Medulla oblongata (tissue), 1 donor: ENCODE results near the gene SEMA6A.
"Not testable (repeated sequence)": the region's sequence is repeated elsewhere in the genome, so short reads cannot be mapped to it uniquely, and the experiment has no call there.

Experiments
- DNase-seq: peaks from one replicate; pipeline ENCODE4 v3.0.0-alpha.2; 2015; ENCODE audit errors: extremely low spot score

The SEMA6A gene

DNA sequence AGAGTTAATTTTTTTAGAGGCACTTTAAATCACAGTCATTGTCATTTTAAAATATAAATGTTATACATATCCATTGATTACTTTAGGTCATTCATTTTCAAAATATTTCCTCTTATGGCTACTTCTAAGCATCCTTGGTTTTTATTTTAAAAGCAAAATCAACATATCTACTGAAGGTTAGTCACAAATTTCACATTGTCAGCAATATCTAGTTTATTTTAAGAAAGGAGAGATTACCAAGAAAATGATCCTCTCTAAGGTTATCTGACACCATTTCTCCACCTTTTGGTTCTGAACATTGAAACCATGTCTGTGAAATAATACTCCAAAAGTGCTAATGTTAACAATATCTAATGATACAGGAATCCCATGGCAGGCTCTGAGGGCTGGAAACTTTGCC is 24.5 kb downstream of the SEMA6A start:
- DNase-seq = no peak

- DNase-seq = no peak
These were observed 27.9 kb downstream of the SEMA6A start for GRCh38 chr5:116546743-116547124.

- DNase-seq = no peak
These were observed 28.4 kb downstream of the SEMA6A start for GRCh38 chr5:116546033-116546742.

DNA sequence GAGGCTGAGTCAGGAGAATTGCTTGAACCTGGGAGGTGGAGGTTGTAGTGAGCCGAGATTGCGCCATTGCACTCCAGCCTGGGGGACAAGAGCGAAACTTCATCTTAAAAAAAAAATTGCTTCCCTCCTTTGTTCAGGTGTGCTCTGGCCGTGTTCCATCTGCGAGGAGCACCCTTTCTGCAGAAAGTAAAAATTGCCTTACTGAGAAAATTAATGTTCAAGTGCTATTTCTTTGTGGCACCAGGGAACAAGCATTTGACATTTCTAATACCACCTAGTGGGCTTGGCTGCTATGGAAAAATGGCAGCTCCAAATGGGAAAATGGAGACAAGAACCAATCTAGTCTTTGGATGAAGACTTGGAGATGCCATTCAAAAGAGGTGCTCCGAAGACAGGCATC is 29.2 kb downstream of the SEMA6A start:
- not testable (repeated sequence) for DNase-seq

DNA sequence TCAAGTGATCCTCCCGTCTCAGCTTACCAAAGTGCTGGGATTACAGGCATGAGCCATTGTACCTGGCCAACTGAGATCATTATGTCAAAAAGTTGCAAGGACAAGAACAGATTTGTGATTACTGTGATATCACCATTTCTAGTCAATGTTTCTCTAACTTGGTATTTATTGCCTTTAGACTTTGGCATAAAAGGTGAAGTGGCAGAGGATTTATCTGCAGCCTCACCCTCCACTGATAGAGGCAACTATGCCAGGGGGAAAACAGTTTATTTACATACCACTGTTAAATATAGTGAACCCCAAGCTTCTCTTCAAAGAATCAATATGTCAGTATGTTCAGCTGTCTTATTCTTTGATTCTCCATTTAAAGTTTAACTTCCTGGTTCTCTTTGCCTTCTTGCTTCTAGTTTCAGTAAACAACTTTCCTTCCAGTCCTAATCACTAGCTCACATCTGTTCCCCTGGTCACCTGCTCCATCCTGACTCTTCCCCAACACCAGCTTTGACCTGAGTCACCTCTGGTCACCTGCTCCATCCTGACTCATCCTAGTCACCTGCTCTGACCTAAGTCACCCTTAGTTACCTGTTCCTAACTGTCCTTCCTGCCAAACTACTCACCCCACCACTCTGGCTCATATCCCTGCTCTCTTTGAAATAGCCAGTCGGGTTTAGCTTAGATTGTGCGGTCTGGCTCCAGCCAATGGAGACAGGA is 29.9 kb downstream of the SEMA6A start:
- no peak for DNase-seq

DNA sequence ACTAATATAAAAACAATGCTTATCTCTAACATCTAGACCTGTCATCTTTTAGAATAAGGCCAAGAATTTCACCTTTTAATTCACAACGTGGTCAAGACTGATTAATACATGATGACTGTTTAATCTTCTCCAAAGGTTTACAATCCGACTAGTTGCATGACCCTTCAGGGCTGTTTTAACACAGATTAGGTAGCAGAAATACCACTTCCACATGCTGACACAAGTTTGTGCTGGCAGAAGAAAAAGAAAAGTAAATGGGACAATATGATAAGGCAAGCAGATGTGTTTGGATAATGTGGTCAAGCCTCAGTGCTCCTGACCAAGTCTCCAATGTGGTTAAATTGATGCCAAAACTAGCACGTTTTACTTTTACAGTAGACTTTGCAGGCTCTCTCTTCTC is 31.1 kb downstream of the SEMA6A start:
- no peak for DNase-seq

DNA sequence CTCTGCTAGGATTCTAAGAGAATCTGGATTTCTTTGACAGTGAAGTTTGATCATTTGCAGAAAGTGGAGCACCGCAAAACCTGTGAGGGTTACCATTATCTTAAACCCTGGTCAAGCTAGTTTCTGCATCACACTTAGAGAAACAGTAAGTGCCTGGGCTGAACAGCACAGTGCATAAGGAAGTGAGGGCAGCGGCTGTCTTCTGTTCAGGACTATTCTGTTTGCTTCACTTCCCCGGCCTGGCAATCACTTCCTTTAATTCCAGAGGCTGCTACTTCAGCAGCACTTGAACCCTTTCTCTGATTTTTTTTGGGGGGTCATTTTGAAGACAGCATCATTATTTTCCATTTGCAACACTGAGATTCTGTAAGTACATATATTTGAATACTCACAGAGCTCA is 32.0 kb downstream of the SEMA6A start:
- DNase-seq = no peak

DNA sequence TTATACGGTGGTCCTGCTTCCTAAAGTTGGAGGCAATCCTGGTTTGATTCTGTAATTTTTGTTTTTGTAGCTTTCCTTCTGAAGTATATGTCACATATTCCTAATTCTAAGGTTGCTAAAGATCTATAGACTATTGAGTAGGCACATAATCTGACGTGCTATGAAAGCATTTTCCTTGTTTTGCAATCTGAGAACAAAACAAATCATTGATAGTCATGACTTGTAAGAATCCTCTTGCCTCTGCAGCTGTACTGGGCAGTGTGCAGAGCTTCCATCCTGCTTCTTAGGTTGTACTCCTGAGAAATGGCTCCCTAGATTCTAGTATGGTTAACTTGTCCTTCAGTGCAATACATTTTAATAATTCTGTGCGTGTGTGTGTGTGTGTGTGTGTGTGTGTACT is 35.4 kb downstream of the SEMA6A start:
- DNase-seq = no peak

GRCh38 chr5:116536316-116537083 is 38.1 kb downstream of the SEMA6A start:
- peak; percentile 83 for DNase-seq

GRCh38 chr5:116534964-116535651 is 39.5 kb downstream of the SEMA6A start:
- DNase-seq = no peak

- no peak for DNase-seq
These were observed 41.7 kb downstream of the SEMA6A start for GRCh38 chr5:116532762-116533525.

GRCh38 chr5:116531635-116532034 is 43.0 kb downstream of the SEMA6A start:
- DNase-seq = no peak

DNA sequence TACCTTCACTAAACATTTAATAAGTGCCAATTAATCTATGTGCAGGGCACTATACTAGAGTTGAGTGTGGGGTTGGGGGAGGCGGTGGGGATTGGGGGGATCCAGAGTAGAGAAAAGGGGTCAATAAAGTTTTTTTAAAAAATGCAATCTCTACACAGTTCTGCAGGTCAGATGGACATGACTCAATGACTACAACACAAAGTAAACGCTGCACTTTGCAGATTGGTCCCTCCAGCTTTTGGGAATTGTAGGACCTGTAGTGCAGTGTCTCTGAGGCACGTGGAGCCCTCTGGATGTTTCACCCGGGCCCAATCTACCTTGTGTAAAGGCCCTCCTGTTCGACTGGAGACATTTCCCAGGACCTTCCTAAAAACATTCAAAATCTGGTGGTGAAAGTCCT is 43.5 kb downstream of the SEMA6A start:
- no peak for DNase-seq

DNA sequence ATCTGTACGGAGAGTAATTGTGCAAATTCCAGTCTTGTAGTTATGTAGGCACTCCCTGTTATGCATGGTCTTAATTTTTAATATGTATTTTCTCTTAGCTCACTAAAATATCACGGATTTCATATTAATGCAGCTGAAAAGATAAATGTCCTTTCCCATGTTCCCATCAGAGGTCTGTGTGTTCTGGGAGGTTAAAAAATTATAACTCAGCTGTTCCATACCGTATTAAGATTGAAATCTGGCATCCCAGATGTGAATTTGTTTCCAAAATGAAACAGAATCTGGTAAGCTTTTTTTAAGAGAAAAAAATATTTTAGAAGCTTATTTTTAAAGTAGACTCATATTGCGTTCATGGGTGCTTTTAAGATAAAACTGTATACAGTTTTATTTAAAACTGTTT is 44.3 kb downstream of the SEMA6A start:
- no peak for DNase-seq

DNA sequence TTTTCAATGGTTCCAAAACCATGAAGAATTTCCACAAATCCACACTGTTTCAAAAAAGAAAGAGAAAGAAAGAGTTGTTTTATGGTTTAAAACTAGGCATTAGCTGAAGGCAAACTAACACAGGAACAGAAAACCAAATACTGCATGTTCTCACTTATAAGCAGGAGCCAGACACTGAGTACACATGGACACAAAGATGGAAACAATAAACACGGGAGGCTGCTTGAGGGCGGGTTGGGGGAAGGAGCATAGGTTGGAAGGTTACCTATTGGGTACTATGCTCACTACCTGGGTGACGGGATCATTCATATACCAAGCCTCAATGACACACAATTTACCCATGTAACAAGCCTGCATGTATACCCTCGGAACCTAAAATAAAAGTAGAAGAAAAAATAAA is 45.0 kb downstream of the SEMA6A start:
- no peak for DNase-seq

DNA sequence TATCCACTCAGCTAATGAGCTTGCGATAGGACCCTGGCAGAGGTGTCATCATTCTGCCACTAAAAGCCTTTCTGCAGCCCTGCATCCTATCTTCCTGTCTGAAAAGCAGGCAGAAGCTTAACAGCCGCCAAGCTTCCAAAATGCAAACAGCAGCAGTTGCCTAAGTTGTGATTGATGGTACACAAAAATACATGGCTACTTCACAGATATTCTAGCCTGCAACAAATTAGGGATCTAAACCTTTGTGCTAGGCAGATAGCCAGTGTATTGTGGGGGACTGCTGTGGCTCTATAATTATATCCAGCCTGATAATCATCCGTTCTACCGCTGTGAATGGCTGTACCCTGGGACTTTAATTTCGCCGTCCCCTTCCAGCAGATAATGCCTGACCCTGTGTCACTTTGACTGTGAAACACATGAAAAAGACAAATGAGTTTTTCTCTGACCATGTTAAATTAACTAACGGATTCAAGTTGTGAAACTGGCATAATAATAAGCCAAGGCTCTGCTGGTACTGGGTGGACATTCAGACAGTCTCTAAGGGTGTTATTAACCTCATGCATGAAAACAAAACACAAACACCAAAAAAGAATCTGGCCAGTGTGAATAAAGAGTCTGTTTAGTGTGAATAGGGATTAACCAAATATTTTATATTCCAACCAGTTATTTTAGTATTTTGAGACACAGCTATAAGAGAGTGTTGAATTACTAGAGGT is 45.9 kb downstream of the SEMA6A start:
- no peak for DNase-seq

- no peak for DNase-seq
These were observed 47.0 kb downstream of the SEMA6A start for GRCh38 chr5:116527582-116527981.

DNA sequence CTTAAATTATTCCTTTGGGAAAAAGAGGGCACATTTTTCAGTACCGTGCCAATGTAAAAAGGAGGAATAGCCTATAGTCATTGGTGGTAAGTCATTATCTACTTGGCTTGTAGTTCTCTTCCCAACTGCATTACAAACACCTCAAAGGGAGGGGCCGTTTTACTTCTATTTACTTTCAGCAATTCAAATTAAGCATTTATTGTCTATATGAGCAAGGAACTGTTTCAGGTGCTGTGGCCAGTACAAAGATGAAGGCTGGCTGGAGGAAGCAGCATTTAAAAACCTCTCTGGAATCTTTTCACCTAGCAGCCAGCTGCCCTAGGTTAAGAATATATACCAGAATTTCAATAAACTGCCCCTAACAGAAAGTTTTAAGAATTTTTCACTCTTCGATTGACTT is 48.9 kb downstream of the SEMA6A start:
- no peak for DNase-seq

DNA sequence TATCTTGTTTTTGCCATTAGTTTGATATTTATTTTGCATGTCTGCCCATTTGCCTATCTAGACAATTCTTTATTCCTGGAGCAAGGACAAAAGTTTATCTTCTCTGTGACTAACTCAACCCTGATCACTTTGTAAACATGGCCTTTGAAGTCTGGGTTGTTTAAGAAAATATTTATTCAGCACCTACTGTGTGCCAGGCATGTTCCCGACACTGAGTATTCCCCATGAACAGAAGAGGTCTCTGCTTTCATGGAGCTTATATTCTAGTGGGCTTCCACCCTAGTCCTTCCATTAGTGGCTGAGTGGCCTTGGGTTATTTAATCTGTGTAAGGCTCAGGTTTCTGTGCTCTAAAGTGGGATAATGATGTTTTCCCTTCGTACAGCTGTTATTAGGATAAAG is 49.7 kb downstream of the SEMA6A start:
- no peak for DNase-seq

DNA sequence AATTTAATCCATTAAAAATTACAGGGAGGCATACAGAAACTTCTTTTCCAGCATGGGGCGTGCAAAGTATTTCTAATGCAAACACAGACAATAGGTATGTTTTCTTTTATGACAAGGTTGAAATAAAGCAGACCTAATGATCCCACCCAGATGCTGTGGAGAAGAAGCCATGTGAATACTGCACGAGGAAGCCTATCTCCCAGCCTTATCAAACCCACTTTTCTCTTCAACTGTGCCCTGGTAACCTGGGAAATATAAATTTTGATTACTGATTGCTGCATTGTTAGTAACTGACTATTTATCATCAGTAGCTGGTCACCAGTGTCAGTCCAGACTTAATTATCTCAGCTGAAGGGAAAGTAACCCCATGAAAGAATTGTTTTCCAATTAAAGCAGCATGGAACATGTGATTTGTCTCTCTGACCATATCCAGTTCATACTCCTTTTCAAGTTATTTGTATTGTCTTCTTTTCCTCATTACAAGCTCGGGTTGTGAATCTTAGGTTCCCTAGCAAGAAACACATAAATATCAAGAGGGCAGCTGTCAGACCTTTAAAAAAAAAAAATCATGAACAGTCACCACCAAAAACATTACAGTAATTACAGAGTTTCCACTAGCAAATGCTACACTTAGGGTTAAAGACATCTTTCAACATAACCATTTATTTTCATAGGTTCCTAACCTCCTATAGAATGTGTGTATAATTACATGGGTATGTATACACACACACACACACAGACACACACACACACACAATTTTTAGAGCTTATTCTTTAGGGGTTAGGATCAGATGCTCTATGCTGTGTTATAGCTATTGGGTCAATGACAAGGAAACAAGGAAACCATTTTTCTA is 50.3 kb downstream of the SEMA6A start:
- no peak for DNase-seq
